ENCODE results near the gene MEDAG.

DNA sequence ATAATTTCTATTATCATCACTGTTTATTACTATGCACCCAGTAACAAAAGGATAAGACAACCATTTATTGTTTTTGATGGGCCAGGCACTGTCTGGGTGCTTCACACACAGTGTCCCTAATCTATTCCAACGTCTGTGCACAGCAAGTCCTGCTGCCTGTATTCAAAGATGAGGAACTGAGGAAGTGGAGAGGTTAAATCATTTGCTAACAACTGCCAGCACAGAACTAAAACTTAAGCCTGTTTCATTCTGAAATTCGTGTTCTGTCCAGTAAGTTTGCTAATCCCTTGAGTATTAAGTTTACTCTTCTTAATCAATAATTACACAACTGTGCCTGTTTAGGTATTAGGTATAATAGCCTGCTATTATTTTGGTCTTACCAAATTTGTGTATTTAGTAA is 68.3 kb downstream of the MEDAG start:
- TF ChIP-seq, protein P1, sequence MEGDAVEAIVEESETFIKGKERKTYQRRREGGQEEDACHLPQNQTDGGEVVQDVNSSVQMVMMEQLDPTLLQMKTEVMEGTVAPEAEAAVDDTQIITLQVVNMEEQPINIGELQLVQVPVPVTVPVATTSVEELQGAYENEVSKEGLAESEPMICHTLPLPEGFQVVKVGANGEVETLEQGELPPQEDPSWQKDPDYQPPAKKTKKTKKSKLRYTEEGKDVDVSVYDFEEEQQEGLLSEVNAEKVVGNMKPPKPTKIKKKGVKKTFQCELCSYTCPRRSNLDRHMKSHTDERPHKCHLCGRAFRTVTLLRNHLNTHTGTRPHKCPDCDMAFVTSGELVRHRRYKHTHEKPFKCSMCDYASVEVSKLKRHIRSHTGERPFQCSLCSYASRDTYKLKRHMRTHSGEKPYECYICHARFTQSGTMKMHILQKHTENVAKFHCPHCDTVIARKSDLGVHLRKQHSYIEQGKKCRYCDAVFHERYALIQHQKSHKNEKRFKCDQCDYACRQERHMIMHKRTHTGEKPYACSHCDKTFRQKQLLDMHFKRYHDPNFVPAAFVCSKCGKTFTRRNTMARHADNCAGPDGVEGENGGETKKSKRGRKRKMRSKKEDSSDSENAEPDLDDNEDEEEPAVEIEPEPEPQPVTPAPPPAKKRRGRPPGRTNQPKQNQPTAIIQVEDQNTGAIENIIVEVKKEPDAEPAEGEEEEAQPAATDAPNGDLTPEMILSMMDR (conservative IDR thresholded peaks at IDR 0.05 in 1 of 2, IDR thresholded peaks at IDR 0.05 in 1 of 2; ENCODE audit: extremely low read depth in 1 of 2, insufficient read depth in 1 of 2, low read depth in 1 of 2, low read length in 2 of 2): no peak
- no peak for TF ChIP-seq EZH2 (IDR thresholded peaks at IDR 0.05; ENCODE audit: borderline replicate concordance, low read length)

Data from mammary epithelial cell (primary cell).